PC-3 (cell line): ENCODE data around the gene UGGT1. TPM values are rescaled to one million over a fixed set of nuclear protein-coding genes. Genes with fewer than 3 reads are reported as not detected.

Experiments used
- ATAC-seq: fragments of 200-7000 bp; cut with Tn5 transposase; 2 replicates; pipeline ENCODE4 v1.9.1; 2020; ENCODE audit warnings: mild to moderate bottlenecking, moderate library complexity
- Bru-seq: library from RNA; stranded (reverse); fragments of 400-500 nt; gene quantifications from one replicate; lab custom pipeline; 2021; lab: Mats Ljungman, UMichigan
- BruChase-seq, 2 experiments: library from RNA; stranded (reverse); fragments of 400-500 nt; gene quantifications; one replicate each; lab custom pipeline; 2021; lab: Mats Ljungman, UMichigan
- BruUV-seq: library from RNA; stranded (reverse); fragments of 400-500 nt; replicated peaks from 2 replicates; lab custom pipeline; 2021; lab: Mats Ljungman, UMichigan
- CTCF ChIA-PET: fragments of 300-600 bp; sonication (Branson Sonifier 250); formaldehyde crosslinking; loops from one replicate; lab custom pipeline; 2022; ENCODE audit warnings: antibody characterized with exemption; lab: Charles Lee
- POLR2A ChIA-PET: fragments of 300-600 bp; sonication (Branson Sonifier 250); formaldehyde crosslinking; loops from one replicate; lab custom pipeline; 2022; ENCODE audit warnings: antibody characterized with exemption; ENCODE audit not compliant: unreplicated experiment; lab: Charles Lee
- DNase-seq: peaks from one replicate; pipeline ENCODE4 v3.0.0-alpha.2; 2015
- H2AFZ ChIP-seq: fragments of 300-600 bp; sonication (generic); 2 replicates; pipeline ENCODE4 v1.6.0; 2016; ENCODE audit warnings: antibody characterized with exemption, low read length
- H3F3A ChIP-seq: fragments of 300-600 bp; sonication (generic); one replicate; pipeline ENCODE4 v1.6.0; 2017; ENCODE audit warnings: antibody characterized with exemption, low read length, control low read depth, mild to moderate bottlenecking; ENCODE audit not compliant: unreplicated experiment
- H3K27ac ChIP-seq: fragments of 300-600 bp; sonication (generic); 2 replicates; pipeline ENCODE4 v1.5.1; 2016; ENCODE audit warnings: mild to moderate bottlenecking, low read length
- H3K27me3 ChIP-seq: fragments of 300-600 bp; sonication (generic); 2 replicates; pipeline ENCODE4 v1.6.1; 2016; ENCODE audit warnings: low read length, mixed read lengths
- H3K36me3 ChIP-seq: fragments of 300-600 bp; sonication (generic); 2 replicates; pipeline ENCODE4 v1.6.1; 2016; ENCODE audit warnings: low read depth, mixed run types, low read length, mixed read lengths
- H3K4me1 ChIP-seq: fragments of 300-600 bp; sonication (generic); 2 replicates; pipeline ENCODE4 v1.5.1; 2016; ENCODE audit warnings: low read length; ENCODE audit not compliant: insufficient read depth
- H3K4me2 ChIP-seq: fragments of 300-600 bp; sonication (generic); 2 replicates; pipeline ENCODE4 v1.6.0; 2016; ENCODE audit warnings: low read length
- H3K4me3 ChIP-seq: fragments of 300-600 bp; sonication (generic); 2 replicates; pipeline ENCODE4 v1.5.1; 2016; ENCODE audit warnings: mild to moderate bottlenecking, low read length, mixed read lengths
- H3K79me2 ChIP-seq: fragments of 300-600 bp; sonication (generic); 2 replicates; pipeline ENCODE4 v1.6.1; 2017; ENCODE audit warnings: low read length, mixed read lengths
- H3K9ac ChIP-seq: fragments of 300-600 bp; sonication (generic); 2 replicates; pipeline ENCODE4 v1.6.0; 2016; ENCODE audit warnings: mild to moderate bottlenecking, low read length
- H3K9me2 ChIP-seq: fragments of 300-600 bp; sonication (generic); replicated peaks from 2 replicates; pipeline ENCODE4 v1.6.1; 2016; ENCODE audit warnings: mixed run types, low read length, mixed read lengths
- H3K9me3 ChIP-seq: fragments of 300-600 bp; sonication (generic); 2 replicates; pipeline ENCODE4 v1.6.1; 2016; ENCODE audit warnings: low read length, mixed read lengths
- H4K20me1 ChIP-seq: fragments of 300-600 bp; sonication (generic); 2 replicates; pipeline ENCODE4 v1.6.1; 2016; ENCODE audit warnings: low read length, mixed read lengths
- EZH2 ChIP-seq: fragments of 300-600 bp; sonication (generic); IDR thresholded peaks from one replicate; pipeline ENCODE4 v1.6.1; 2017; ENCODE audit warnings: antibody characterized with exemption, mild to moderate bottlenecking, low read length; ENCODE audit not compliant: unreplicated experiment
- EZH2phosphoT487 ChIP-seq: fragments of 300-600 bp; sonication (generic); IDR thresholded peaks from 2 replicates; pipeline ENCODE4 v1.6.1; 2018; ENCODE audit warnings: mild to moderate bottlenecking, antibody characterized with exemption, low read length, borderline replicate concordance
- intact Hi-C: fragments of 100-400 bp; cut with micrococcal nuclease; formaldehyde crosslinking; loops from 2 replicates; pipeline ENCODE4 v1.9.0; 2023
- long read RNA-seq: library from polyadenylated mRNA; unstranded; transcript quantifications from one replicate; pipeline ENCODE4 v2.0.0, GENCODE V29; 2021; ENCODE audit not compliant: unreplicated experiment
- total RNA-seq: library from RNA; depleted of rRNA; stranded (reverse); fragments of >200 nt; gene quantifications from 2 replicates; pipeline ENCODE4 v1.2.3, GENCODE V29; 2014; rRNA removed
- TF ChIP-seq, protein P1 (sequence below): fragments of 300-600 bp; sonication (generic); conservative IDR thresholded peaks from 2 replicates; pipeline ENCODE4 v1.5.1; 2017; ENCODE audit warnings: antibody characterized with exemption, low read depth, mild to moderate bottlenecking, low read length

UGGT1 gene, protein sequence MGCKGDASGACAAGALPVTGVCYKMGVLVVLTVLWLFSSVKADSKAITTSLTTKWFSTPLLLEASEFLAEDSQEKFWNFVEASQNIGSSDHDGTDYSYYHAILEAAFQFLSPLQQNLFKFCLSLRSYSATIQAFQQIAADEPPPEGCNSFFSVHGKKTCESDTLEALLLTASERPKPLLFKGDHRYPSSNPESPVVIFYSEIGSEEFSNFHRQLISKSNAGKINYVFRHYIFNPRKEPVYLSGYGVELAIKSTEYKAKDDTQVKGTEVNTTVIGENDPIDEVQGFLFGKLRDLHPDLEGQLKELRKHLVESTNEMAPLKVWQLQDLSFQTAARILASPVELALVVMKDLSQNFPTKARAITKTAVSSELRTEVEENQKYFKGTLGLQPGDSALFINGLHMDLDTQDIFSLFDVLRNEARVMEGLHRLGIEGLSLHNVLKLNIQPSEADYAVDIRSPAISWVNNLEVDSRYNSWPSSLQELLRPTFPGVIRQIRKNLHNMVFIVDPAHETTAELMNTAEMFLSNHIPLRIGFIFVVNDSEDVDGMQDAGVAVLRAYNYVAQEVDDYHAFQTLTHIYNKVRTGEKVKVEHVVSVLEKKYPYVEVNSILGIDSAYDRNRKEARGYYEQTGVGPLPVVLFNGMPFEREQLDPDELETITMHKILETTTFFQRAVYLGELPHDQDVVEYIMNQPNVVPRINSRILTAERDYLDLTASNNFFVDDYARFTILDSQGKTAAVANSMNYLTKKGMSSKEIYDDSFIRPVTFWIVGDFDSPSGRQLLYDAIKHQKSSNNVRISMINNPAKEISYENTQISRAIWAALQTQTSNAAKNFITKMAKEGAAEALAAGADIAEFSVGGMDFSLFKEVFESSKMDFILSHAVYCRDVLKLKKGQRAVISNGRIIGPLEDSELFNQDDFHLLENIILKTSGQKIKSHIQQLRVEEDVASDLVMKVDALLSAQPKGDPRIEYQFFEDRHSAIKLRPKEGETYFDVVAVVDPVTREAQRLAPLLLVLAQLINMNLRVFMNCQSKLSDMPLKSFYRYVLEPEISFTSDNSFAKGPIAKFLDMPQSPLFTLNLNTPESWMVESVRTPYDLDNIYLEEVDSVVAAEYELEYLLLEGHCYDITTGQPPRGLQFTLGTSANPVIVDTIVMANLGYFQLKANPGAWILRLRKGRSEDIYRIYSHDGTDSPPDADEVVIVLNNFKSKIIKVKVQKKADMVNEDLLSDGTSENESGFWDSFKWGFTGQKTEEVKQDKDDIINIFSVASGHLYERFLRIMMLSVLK (N-terminal part only)
- total RNA-seq (59.9 and 63.8 TPM in 2 replicates), Bru-seq, nascent RNA (percentile 92 among the genes with signal in this experiment), BruChase-seq, experiment 1, labeled RNA remaining after a 6-hour chase (percentile 91 among the genes with signal in this experiment), BruChase-seq, experiment 2, labeled RNA remaining after a 2-hour chase (percentile 90 among the genes with signal in this experiment)
- long read RNA-seq, full-length matches to known transcripts: 18 of 81 reads
- long read RNA-seq, partial matches to known transcripts: 21 of 81 reads
- long read RNA-seq, other reads (novel, unspliced or antisense): 42 of 81 reads

DNA sequence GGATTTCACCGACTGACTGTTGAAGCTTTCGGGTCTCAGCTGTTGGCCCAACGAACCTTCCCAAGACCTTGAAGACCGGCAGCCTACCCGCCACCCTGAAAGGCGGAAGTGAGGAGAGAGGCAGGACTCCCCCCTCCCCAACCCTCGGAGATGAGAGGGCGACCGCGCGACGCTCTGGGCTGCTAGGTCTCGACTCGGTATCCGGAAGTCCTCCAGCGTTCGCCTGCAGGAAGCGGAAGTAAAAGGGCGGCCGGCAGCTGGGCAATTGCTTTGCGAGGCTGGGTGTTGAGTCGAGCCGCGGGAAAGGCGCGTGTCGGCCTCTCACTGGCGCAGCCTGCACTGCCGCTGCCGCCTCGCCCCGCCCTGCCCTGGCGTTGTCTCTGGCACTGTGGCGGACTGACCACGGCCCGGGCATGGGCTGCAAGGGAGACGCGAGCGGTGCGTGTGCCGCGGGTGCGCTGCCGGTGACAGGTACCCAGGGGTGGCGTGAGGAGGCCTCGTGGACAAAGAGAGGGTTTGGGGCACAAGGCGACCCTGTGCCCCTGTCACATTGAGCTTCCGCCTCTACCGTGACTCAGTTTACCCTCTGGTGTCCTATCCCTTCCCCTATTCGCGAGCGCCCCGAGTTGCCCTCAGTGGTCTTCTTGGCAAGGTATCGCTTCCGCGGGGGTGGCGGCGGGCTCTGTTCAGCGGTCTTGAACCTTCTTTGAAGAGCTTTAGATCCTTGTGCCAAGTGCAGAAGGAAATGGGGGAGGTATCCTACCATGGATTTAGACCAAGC, at the start of gene UGGT1:
UGGT1 (plus strand) TSS at position 256 of the 781 bp plus-strand sequence; CDS start at position 414, 158 bp downstream.
- CTCF ChIA-PET: interaction anchor here (2.4 kb wide), 1 partner anchor 28 kb away, joined by 11 read pairs; no protein-coding TSS in a partner anchor
- peak; percentile 97 for ATAC-seq
- intact Hi-C loops: loop anchor here (1.0 to 10.0 kb wide), 3 partner anchors 28 to 206 kb away; partner anchors contain the start of genes AMMECR1L and SAP130

DNA sequence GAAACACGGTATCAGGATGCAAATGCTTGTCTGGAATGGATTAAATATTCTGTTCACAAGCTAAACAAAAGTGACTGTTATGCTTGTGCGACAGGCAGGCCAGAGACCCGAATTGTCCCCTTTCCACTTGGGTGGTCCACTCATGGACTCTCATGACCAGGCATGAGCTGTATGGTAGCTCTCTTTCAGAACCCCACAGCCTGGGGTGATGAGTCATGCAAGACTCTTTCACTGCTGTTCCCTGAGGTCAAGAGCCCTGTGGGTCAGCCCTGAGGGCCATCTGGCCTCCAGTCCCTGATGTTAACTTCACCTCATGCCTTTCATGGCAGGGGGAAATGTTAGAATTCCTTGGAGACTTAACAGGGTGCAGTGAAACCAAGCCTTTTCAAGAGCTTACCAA, 49.4 kb upstream of the UGGT1 start:
- Histone ChIP-seq H3K4me2 (no peak overlapping the region), H2AFZ (no peak overlapping the region), H3K27me3 (no peaks in the 10 kb centered on the region), H3K27ac (no peak overlapping the region), H4K20me1 (no peaks in the 10 kb centered on the region), H3K9me2 (no peaks in the 10 kb centered on the region), H3K79me2 (no peaks in the 10 kb centered on the region), H3K9ac (no peak overlapping the region), H3F3A (no peaks in the 10 kb centered on the region), H3K4me3 (no peak overlapping the region), H3K36me3 (no peaks in the 10 kb centered on the region), H3K9me3 (peaks cover 43% of the 10 kb centered on the region), H3K4me1 (no peaks in the 10 kb centered on the region)
- ATAC-seq (no peak), DNase-seq (no peak)
- BruUV-seq: no TSS peak
- CTCF ChIA-PET: no interaction called here
- POLR2A ChIA-PET: no interaction called here
- TF ChIP-seq, protein P1, sequence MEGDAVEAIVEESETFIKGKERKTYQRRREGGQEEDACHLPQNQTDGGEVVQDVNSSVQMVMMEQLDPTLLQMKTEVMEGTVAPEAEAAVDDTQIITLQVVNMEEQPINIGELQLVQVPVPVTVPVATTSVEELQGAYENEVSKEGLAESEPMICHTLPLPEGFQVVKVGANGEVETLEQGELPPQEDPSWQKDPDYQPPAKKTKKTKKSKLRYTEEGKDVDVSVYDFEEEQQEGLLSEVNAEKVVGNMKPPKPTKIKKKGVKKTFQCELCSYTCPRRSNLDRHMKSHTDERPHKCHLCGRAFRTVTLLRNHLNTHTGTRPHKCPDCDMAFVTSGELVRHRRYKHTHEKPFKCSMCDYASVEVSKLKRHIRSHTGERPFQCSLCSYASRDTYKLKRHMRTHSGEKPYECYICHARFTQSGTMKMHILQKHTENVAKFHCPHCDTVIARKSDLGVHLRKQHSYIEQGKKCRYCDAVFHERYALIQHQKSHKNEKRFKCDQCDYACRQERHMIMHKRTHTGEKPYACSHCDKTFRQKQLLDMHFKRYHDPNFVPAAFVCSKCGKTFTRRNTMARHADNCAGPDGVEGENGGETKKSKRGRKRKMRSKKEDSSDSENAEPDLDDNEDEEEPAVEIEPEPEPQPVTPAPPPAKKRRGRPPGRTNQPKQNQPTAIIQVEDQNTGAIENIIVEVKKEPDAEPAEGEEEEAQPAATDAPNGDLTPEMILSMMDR: no peak
- TF ChIP-seq EZH2phosphoT487 (no peak), EZH2 (no peak)
- intact Hi-C loops: no loop called here

More for the DNA sequence above, at the start of gene UGGT1:
- 0 out of 2 replicates have a peak, but pooled peaks cover 5% of the 10 kb centered on the region for H4K20me1 ChIP-seq
- peak within 1 kb of the TSS; percentile 90 for H3K9ac ChIP-seq
- H3K9me3 ChIP-seq: no peaks in the 10 kb centered on the region
- H2AFZ ChIP-seq: peak within 1 kb of the TSS; percentile 83
- BruUV-seq: TSS peak; percentile 62
- H3K4me1 ChIP-seq: peaks cover 6% of the 10 kb centered on the region; the same call in 1 of the 2 replicates
- TF ChIP-seq EZH2phosphoT487 (peak; percentile 85), EZH2 (no peak)
- H3K4me2 ChIP-seq: peak within 1 kb of the TSS; percentile 86
- peak within 1 kb of the TSS; percentile 96 for H3K4me3 ChIP-seq
- POLR2A ChIA-PET: interaction anchor here (0.7 to 0.9 kb wide), 2 partner anchors 9 to 27 kb away, joined by 4 read pairs; no protein-coding TSS in a partner anchor
- H3K27ac ChIP-seq: peak within 1 kb of the TSS; percentile 52
- DNase-seq: peak; percentile 97
- no peaks in the 10 kb centered on the region for H3K27me3 ChIP-seq
- H3K36me3 ChIP-seq: no peaks in the 10 kb centered on the region
- H3F3A ChIP-seq: no peaks in the 10 kb centered on the region
- peaks cover 51% of the 10 kb centered on the region for H3K79me2 ChIP-seq
- H3K9me2 ChIP-seq: no peaks in the 10 kb centered on the region
